NCI-H2029 (cell line): ENCODE data around the gene GOLGA8M.
"Not testable (repeated sequence)": the region's sequence is repeated elsewhere in the genome, so short reads cannot be mapped to it uniquely, and the experiment has no call there.

ENCODE experiments used
- DNase-seq: peaks from one replicate; lab custom pipeline; 2025; lab: John Stamatoyannopoulos, UW

The GOLGA8M gene

GRCh38 chr15:28660750-28661149 is 51.5 kb downstream of the GOLGA8M start:
- not testable (repeated sequence) for DNase-seq

- DNase-seq, result not testable (repeated sequence)
These were observed 56.2 kb downstream of the GOLGA8M start for GRCh38 chr15:28656018-28656360.

GRCh38 chr15:28655329-28656017 is 56.7 kb downstream of the GOLGA8M start:
- DNase-seq, result not testable (repeated sequence)

- DNase-seq, result not testable (repeated sequence)
These were observed 58.0 kb downstream of the GOLGA8M start for GRCh38 chr15:28654194-28654593.

- not testable (repeated sequence) for DNase-seq
These were observed 59.7 kb downstream of the GOLGA8M start for GRCh38 chr15:28652538-28652937.
